ENCODE results near the gene CSNK1E.

CSNK1E gene

DNA sequence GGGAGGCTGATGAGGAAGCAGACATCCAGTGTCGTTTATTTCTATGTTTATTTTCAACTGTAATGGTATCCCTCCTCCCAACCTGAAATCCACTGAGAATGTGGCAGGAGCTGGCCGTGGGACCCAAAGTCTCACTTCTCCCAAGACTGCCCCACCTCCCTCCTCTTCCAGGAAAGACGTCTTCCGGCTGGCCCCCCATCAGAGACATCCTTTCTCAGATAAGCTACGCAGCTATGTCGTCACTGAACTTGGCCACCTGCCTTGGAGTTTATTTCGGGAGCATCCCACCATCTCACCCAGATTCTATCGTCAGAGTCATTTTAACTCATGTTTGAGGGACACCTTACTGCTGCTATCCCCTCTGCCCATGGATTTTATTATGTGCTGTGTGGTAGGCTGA, 58.3 kb downstream of the CSNK1E start:
- DNase-seq (ENCODE audit: low spot score in 2 of 2), result no peak
- H3K4me3 Mint-ChIP-seq, result no peak overlapping the region
- peaks cover 5% of the 10 kb centered on the region for H3K36me3 Mint-ChIP-seq (ENCODE audit: insufficient read depth)
- peaks cover 26% of the 10 kb centered on the region for H3K4me1 Mint-ChIP-seq
- ATAC-seq (replicated peaks; ENCODE audit: extremely low read depth, poor library complexity, severe bottlenecking), result no peak
- H3K27me3 Mint-ChIP-seq, result no peaks in the 10 kb centered on the region
- H3K9me3 Mint-ChIP-seq, result no peaks in the 10 kb centered on the region
- no peak overlapping the region for H3K27ac Mint-ChIP-seq (ENCODE audit: low read depth)

DNA sequence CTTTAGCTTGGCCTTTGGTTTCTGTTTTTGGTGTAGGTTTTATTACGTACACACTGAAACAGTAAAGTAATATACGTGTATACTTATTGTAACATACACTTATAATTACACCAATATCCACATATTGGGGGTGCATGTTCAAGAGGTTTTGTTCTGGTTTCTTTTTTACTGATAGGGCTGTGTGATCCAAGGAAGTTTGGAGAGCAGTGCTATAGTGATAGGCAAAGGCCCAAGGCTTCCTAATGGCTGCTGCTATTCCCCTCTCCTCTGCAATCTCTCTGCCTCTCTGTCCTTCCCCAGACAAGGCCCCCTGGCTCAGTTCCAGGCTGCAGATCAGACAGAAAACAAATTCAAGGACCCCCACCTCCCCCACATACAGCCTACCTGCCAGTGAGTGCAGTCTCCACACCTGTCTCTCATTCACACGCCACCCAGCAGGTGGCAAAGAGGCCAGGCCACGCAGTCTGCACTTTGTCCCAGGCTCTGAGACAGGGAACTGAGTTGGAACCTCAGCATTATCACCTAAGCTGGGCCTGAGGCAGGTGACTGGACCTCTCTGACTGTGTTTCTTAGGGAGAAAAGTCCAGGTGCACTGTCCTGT, 59.5 kb downstream of the CSNK1E start:
- no peaks in the 10 kb centered on the region for H3K9me3 Mint-ChIP-seq
- ATAC-seq (replicated peaks; ENCODE audit: extremely low read depth, poor library complexity, severe bottlenecking) (no peak), DNase-seq (ENCODE audit: low spot score in 2 of 2) (no peak)
- peaks cover 5% of the 10 kb centered on the region for H3K36me3 Mint-ChIP-seq (ENCODE audit: insufficient read depth)
- no peak overlapping the region for H3K27ac Mint-ChIP-seq (ENCODE audit: low read depth)
- no peak overlapping the region for H3K4me3 Mint-ChIP-seq
- no peaks in the 10 kb centered on the region for H3K27me3 Mint-ChIP-seq
- H3K4me1 Mint-ChIP-seq, result peaks cover 26% of the 10 kb centered on the region

DNA sequence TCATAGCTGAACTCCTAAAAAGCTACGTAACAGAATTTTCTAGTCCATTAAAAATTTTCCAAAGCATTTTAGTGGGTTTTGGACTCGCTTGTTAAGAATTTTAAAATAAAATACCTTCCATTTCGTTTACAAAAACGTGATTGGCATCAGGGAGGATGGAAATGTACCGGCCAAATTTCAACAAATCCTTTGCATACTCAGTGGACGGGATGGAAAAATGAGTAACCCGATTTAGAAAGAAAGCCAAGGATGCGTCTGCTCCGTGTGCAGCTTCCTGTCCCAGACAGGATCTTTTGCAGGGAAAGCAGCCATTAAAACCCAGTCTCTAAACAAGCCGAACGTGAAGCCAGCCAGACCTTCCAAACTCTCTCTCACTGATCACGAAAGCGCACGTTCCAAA, 60.1 kb downstream of the CSNK1E start:
- ATAC-seq (replicated peaks; ENCODE audit: extremely low read depth, poor library complexity, severe bottlenecking) (no peak), DNase-seq (ENCODE audit: low spot score in 2 of 2) (no peak)
- Mint-ChIP-seq H3K27ac (ENCODE audit: low read depth) (no peak overlapping the region), H3K4me1 (peaks cover 23% of the 10 kb centered on the region), H3K9me3 (no peaks in the 10 kb centered on the region), H3K4me3 (no peak overlapping the region), H3K27me3 (no peaks in the 10 kb centered on the region), H3K36me3 (ENCODE audit: insufficient read depth) (peaks cover 5% of the 10 kb centered on the region)

DNA sequence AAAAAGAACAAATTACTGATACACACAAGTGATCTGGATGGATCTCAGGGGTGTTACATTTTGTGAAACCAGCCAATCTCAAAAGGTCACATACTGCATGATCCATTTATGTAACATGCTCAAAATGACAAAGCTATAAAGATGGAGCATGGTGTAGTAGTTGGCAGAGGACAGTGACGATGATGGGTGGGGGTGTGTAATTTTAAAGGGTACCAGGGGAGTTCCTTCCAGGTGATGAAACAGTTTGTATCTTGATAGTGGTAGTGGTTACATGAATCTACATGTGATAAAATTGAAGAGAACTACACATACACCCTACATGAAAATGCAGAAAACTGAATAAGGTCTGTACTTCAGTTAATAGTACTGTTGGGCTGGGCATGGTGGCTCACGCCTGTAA, 61.5 kb downstream of the CSNK1E start:
- ATAC-seq (replicated peaks; ENCODE audit: extremely low read depth, poor library complexity, severe bottlenecking), result no peak
- no peak for DNase-seq (ENCODE audit: low spot score in 2 of 2)
- H3K9me3 Mint-ChIP-seq, result no peaks in the 10 kb centered on the region
- no peak overlapping the region for H3K27ac Mint-ChIP-seq (ENCODE audit: low read depth)
- H3K4me3 Mint-ChIP-seq, result no peak overlapping the region
- peaks cover 13% of the 10 kb centered on the region for H3K4me1 Mint-ChIP-seq
- H3K27me3 Mint-ChIP-seq, result no peaks in the 10 kb centered on the region
- peaks cover 5% of the 10 kb centered on the region for H3K36me3 Mint-ChIP-seq (ENCODE audit: insufficient read depth)

DNA sequence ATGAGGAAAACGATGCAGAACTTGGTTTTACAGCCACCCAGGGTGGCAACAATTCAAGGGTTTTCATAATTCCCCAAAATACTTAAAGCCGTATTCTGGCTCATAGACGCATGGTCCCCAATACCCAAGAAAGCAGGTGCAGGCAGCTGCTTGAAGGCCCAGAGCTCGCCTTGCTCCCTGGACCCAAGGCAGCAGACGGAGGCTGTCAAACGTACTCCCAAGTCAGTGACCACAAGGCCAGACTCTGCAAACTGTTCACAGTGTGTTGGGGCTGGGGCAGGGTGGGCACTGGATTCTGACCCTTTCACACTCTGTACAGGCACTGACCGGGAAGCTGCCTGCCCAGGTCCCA, 65.9 kb downstream of the CSNK1E start:
- Mint-ChIP-seq H3K36me3 (ENCODE audit: insufficient read depth) (peaks cover 5% of the 10 kb centered on the region), H3K27me3 (no peaks in the 10 kb centered on the region), H3K4me3 (no peak overlapping the region), H3K27ac (ENCODE audit: low read depth) (no peak overlapping the region), H3K9me3 (no peaks in the 10 kb centered on the region), H3K4me1 (peaks cover 12% of the 10 kb centered on the region)
- DNase-seq (ENCODE audit: low spot score in 2 of 2), result no peak
- ATAC-seq (replicated peaks; ENCODE audit: extremely low read depth, poor library complexity, severe bottlenecking), result no peak

DNA sequence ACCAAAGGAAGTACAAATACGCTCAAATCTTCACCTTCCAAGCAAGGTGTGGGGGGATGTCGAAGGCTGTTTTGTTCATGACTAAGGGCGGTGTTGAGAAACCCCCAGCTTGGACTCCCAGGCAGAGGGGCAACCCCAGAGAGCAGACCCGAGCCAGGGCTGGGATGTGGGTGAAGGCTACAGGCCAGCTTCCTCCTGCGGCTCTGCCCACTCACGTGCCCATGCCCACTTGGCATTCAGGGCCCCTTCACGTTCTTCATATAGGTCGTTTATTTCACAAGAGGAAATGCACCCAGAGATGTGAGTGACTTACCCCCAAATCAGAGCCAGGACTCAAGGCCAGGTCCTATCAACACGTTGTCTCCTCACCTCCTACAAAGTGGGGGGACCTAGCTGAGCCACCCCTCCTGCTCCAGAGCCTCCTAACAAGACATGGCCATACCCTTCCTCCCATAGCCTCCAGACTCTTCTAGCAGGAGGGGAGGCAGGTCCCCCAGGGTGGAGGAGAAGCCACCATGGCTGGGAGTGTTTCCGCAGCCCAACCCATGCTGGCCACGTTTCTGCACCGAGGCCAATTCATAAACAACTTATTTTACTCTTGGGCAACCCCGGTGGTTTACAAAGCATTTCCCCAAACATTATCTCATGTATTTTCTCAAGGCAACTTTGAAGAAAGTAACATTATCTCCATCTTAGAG, 66.4 kb downstream of the CSNK1E start:
- H3K4me1 Mint-ChIP-seq, result peaks cover 12% of the 10 kb centered on the region
- no peaks in the 10 kb centered on the region for H3K27me3 Mint-ChIP-seq
- no peak overlapping the region for H3K4me3 Mint-ChIP-seq
- no peaks in the 10 kb centered on the region for H3K9me3 Mint-ChIP-seq
- H3K36me3 Mint-ChIP-seq (ENCODE audit: insufficient read depth), result peaks cover 5% of the 10 kb centered on the region
- DNase-seq (ENCODE audit: low spot score in 2 of 2) (no peak), ATAC-seq (replicated peaks; ENCODE audit: extremely low read depth, poor library complexity, severe bottlenecking) (no peak)
- no peak overlapping the region for H3K27ac Mint-ChIP-seq (ENCODE audit: low read depth)

DNA sequence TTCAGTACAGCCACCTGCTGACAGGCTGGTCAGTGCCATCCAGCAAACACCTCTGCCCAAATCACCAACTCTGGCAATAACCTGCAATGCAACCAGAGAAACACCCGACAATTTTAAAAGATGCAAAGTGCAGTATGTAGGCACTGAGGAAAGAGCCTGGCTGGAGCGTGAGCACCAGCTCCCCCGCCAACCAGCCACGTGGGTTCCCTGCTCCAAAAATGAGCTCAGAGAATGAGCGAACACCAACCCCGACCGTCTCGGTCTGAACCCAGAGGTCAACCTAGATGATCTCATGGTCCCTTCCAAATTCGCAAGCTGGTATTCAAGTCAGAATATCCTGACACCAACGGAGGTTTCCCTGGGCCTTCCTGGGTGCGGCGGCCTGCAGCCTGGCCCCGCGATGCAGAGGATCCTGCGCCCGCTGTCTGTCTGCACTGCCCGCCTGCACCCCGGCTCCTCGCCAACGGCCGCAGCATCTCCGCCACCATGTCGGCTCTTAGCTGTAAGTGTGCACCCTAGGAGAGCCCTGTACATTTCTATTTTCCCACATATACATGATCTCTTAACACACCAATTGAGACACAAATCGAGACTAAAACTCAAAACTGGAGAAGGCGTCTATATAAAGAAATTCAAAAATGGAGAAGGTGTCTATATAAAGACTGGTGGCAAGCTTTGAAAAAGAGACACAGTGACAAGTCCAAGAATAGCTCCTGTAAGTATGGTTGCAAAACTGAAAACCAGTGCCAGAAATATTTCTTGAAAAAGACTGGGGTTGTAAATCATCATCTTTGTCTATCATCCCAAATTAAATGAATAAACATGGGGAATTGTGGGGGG, 67.2 kb downstream of the CSNK1E start:
- no peak overlapping the region for H3K27ac Mint-ChIP-seq (ENCODE audit: low read depth)
- no peak overlapping the region for H3K4me3 Mint-ChIP-seq
- H3K4me1 Mint-ChIP-seq, result peaks cover 12% of the 10 kb centered on the region

DNA sequence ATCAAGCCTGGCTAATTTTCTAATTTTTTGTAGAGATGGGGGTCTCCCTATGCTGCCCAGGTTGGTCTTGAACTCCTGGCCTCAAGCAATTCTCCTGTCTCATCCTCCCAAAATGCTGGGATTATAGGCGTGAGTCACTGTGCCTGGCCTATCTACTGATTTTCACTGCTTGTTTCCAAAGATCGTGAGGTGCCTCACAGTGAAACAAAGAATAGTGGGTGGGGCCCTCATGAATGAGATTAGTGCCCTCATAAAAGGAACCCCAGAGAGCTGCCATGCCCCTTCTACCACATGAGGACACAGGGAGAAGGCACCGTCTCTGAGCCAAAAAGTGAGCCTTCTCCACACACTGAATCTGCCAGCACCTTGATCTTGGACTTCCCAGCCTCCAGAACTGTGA, 67.9 kb downstream of the CSNK1E start:
- no peak overlapping the region for H3K4me3 Mint-ChIP-seq
- H3K27ac Mint-ChIP-seq (ENCODE audit: low read depth), result no peak overlapping the region
- ATAC-seq (replicated peaks; ENCODE audit: extremely low read depth, poor library complexity, severe bottlenecking) (no peak), DNase-seq (ENCODE audit: low spot score in 2 of 2) (no peak)
- H3K27me3 Mint-ChIP-seq, result no peaks in the 10 kb centered on the region
- H3K9me3 Mint-ChIP-seq, result no peaks in the 10 kb centered on the region
- peaks cover 12% of the 10 kb centered on the region for H3K4me1 Mint-ChIP-seq
- peaks cover 5% of the 10 kb centered on the region for H3K36me3 Mint-ChIP-seq (ENCODE audit: insufficient read depth)

More for the DNA sequence above, 67.2 kb downstream of the CSNK1E start:
- no peaks in the 10 kb centered on the region for H3K9me3 Mint-ChIP-seq
- no peaks in the 10 kb centered on the region for H3K27me3 Mint-ChIP-seq
- no peak for DNase-seq (ENCODE audit: low spot score in 2 of 2)
- peaks cover 5% of the 10 kb centered on the region for H3K36me3 Mint-ChIP-seq (ENCODE audit: insufficient read depth)
- no peak for ATAC-seq (replicated peaks; ENCODE audit: extremely low read depth, poor library complexity, severe bottlenecking)

DNA sequence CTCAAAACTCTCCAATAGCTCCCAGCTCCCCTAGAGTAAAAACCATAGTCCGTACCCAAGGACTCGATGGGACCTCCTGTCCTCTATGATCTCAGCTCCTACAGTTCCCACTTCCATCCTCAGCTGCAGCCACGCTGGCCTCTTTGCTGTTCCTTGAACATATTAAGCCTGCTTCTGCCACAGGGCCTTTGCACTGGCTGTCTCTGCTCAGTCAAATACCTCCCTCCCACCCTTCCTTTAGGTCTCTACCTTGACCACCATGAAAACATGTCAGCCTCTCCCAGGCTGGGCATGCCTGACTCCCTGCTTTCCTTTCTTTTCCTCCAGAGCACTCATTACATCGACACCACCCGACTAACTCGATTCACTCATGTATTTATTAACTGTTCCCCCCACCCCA, 69.0 kb downstream of the CSNK1E start:
- Mint-ChIP-seq H3K4me3 (no peak overlapping the region), H3K27ac (ENCODE audit: low read depth) (no peak overlapping the region), H3K36me3 (ENCODE audit: insufficient read depth) (peaks cover 7% of the 10 kb centered on the region), H3K9me3 (no peaks in the 10 kb centered on the region), H3K27me3 (no peaks in the 10 kb centered on the region), H3K4me1 (peaks cover 12% of the 10 kb centered on the region)
- ATAC-seq (replicated peaks; ENCODE audit: extremely low read depth, poor library complexity, severe bottlenecking) (no peak), DNase-seq (ENCODE audit: low spot score in 2 of 2) (no peak)

DNA sequence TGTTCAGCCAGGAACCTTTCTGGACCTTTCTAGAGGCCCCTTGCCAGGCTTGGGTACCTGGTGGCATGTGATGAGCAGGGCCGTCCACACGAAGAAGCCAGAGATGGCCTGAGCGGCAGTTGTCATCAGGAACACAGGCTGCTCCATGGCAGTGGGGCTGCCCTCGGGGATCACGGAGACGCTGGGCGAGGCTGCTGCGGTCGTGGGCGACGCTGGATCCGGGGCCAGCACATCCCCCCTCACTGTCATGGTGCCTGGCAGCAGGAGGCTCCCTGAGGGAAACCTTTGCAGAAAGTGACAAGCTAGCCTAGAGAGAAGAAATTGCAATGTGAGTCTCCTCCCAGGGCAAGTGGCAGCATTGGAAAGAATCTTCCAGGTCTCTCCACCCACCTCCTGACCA, 69.5 kb downstream of the CSNK1E start:
- DNase-seq (ENCODE audit: low spot score in 2 of 2) (no peak), ATAC-seq (replicated peaks; ENCODE audit: extremely low read depth, poor library complexity, severe bottlenecking) (no peak)
- Mint-ChIP-seq H3K4me1 (peaks cover 12% of the 10 kb centered on the region), H3K27ac (ENCODE audit: low read depth) (no peak overlapping the region), H3K4me3 (no peak overlapping the region), H3K9me3 (no peaks in the 10 kb centered on the region), H3K36me3 (ENCODE audit: insufficient read depth) (peaks cover 8% of the 10 kb centered on the region), H3K27me3 (no peaks in the 10 kb centered on the region)

DNA sequence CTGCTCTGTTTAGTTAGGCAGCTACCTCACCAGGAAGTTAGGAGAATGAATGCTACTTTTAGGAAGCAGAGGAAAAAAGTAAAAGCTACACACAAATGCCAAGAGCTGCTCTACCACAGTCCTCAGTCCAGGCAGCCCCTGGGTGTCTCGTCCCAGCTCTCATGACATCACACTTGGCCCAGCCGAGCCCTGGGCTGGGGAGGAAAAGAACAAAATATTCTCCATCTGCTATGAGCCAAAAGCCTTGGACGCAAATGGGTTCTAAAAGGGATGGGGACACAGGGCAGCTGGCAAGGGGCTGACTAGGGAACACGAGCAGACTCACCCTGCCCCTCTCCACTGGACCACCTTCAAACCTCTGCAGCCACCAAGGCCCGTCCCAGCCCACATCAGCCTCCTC, 70.5 kb downstream of the CSNK1E start:
- no peaks in the 10 kb centered on the region for H3K9me3 Mint-ChIP-seq
- H3K27me3 Mint-ChIP-seq, result no peaks in the 10 kb centered on the region
- H3K27ac Mint-ChIP-seq (ENCODE audit: low read depth), result no peak overlapping the region
- DNase-seq (ENCODE audit: low spot score in 2 of 2), result no peak
- peaks cover 11% of the 10 kb centered on the region for H3K36me3 Mint-ChIP-seq (ENCODE audit: insufficient read depth)
- no peak for ATAC-seq (replicated peaks; ENCODE audit: extremely low read depth, poor library complexity, severe bottlenecking)
- H3K4me3 Mint-ChIP-seq, result no peak overlapping the region
- H3K4me1 Mint-ChIP-seq, result peaks cover 12% of the 10 kb centered on the region

DNA sequence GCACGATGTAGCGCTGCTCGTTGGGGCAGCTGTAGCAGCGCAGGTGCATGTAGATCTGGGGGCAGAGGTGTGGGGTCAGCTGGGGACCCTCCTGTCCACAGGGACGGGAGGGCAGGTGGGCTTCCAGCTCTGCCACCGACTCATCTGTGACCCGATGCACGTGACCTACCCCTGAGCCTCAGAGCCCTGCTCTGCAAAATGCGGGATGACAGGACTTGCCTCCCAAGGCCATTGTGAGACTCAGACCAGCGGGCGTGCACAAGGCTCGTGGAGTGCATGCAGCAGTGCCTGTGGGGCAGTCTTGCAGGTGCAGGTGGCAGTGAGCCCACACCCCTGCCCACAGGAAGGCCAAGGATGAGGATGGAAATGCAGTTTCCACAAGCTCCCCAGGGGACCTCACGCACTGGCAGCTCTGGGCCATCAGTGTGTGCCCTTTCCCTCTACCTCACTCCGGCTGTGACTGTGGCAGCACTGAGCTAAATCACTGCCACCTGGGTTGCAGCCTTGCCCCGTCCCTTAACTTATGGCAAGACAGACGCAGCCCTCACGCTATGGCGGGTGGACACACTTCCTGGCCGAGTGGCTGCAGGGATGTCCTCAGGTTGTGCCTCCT, 71.1 kb downstream of the CSNK1E start:
- Mint-ChIP-seq H3K9me3 (no peaks in the 10 kb centered on the region), H3K4me1 (peaks cover 12% of the 10 kb centered on the region), H3K4me3 (no peak overlapping the region), H3K27ac (ENCODE audit: low read depth) (no peak overlapping the region), H3K36me3 (ENCODE audit: insufficient read depth) (peaks cover 11% of the 10 kb centered on the region), H3K27me3 (no peaks in the 10 kb centered on the region)
- no peak for DNase-seq (ENCODE audit: low spot score in 2 of 2)
- no peak for ATAC-seq (replicated peaks; ENCODE audit: extremely low read depth, poor library complexity, severe bottlenecking)

Data from central memory CD8-positive, alpha-beta T cell (primary cell).